GM12878 (cell line): ENCODE data around the gene ANKRD33B.

ENCODE experiments used
- CREB1 ChIP-seq: IDR thresholded peaks from 2 replicates; pipeline ENCODE4 v1.6.1; 2012; ENCODE audit warnings: low read depth, mild to moderate bottlenecking, inconsistent platforms
- CTCF ChIP-seq, 3 experiments: IDR thresholded peaks in 2 of 3; conservative IDR thresholded peaks in 1 of 3; 2 replicates each; pipeline ENCODE4 v1.5.1; 2011; ENCODE audit warnings: low read depth in 3 of 3, low read length in 3 of 3, mild to moderate bottlenecking in 3 of 3, control low read depth in 2 of 3, moderate library complexity in 2 of 3, inconsistent platforms in 1 of 3, mixed read lengths in 1 of 3; ENCODE audit not compliant: control insufficient read depth in 2 of 3, insufficient read depth in 1 of 3; ENCODE audit errors: extremely low read depth in 1 of 3
- EGR1 ChIP-seq, 2 experiments: IDR thresholded peaks; 1 replicate in 1 of 2; 2 replicates in 1 of 2; pipeline ENCODE4 v1.6.1; 2011 to 2012; ENCODE audit warnings: low read depth in 2 of 2, low read length in 2 of 2, borderline replicate concordance in 1 of 2, mild to moderate bottlenecking in 1 of 2, moderate library complexity in 1 of 2
- MAX ChIP-seq: IDR thresholded peaks from 2 replicates; pipeline ENCODE4 v1.6.1; 2012; ENCODE audit warnings: low read depth, low read length, improper control_type of control experiment
- MYC ChIP-seq: IDR thresholded peaks from 2 replicates; pipeline ENCODE4 v1.6.1; 2011; ENCODE audit warnings: mild to moderate bottlenecking, low read length, moderate library complexity, inconsistent platforms; ENCODE audit not compliant: insufficient read depth, insufficient replicate concordance, insufficient read length, severe bottlenecking
- SIX5 ChIP-seq: IDR thresholded peaks from 2 replicates; pipeline ENCODE4 v1.6.1; 2011; ENCODE audit warnings: mild to moderate bottlenecking, low read depth, low read length, moderate library complexity; ENCODE audit not compliant: severe bottlenecking
- TF ChIP-seq, protein P1 (sequence below): fragments of 450-650 bp; IDR thresholded peaks from 2 replicates; pipeline ENCODE4 v1.6.1; 2014; ENCODE audit warnings: mild to moderate bottlenecking
- TF ChIP-seq, protein P2 (sequence below): IDR thresholded peaks from 2 replicates; pipeline ENCODE4 v1.6.1; 2011; ENCODE audit warnings: low read depth, low read length, improper control_type of control experiment, borderline replicate concordance
- TF ChIP-seq, protein P3 (sequence below): IDR thresholded peaks from 2 replicates; pipeline ENCODE4 v1.6.1; 2012; ENCODE audit warnings: low read depth, low read length, improper control_type of control experiment

DNA sequence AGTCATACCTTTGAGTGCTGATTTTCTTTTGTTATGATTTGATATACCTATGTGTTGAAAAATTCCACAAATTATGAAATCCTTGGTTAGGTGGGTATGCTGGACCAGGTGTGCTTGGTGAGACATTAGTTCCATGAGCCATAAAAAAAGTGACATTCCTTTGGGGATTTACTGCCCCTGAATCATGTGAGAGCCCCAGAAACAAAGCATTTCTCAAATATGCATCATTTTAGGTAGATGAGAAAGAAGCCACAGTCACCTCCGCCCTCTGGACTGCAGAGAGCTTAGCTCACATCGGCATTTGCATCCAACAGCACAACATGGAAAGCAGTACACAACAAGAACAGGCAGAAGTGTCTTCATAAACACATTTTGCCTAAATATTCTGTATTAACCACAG is 141.9 kb downstream of the ANKRD33B start:
- TF ChIP-seq EGR1 (IDR thresholded peaks at IDR 0.05; ENCODE audit: borderline replicate concordance in 1 of 2, low read depth in 2 of 2, low read length in 2 of 2): no peak
- no peak for TF ChIP-seq MYC
- TF ChIP-seq, protein P1, sequence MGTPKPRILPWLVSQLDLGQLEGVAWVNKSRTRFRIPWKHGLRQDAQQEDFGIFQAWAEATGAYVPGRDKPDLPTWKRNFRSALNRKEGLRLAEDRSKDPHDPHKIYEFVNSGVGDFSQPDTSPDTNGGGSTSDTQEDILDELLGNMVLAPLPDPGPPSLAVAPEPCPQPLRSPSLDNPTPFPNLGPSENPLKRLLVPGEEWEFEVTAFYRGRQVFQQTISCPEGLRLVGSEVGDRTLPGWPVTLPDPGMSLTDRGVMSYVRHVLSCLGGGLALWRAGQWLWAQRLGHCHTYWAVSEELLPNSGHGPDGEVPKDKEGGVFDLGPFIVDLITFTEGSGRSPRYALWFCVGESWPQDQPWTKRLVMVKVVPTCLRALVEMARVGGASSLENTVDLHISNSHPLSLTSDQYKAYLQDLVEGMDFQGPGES: no peak
- TF ChIP-seq, protein P2, sequence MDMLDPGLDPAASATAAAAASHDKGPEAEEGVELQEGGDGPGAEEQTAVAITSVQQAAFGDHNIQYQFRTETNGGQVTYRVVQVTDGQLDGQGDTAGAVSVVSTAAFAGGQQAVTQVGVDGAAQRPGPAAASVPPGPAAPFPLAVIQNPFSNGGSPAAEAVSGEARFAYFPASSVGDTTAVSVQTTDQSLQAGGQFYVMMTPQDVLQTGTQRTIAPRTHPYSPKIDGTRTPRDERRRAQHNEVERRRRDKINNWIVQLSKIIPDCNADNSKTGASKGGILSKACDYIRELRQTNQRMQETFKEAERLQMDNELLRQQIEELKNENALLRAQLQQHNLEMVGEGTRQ: no peak
- no peak for TF ChIP-seq CTCF (IDR thresholded peaks at IDR 0.05 in 2 of 3, conservative IDR thresholded peaks at IDR 0.05 in 1 of 3; ENCODE audit: control insufficient read depth in 2 of 3, extremely low read depth in 1 of 3, insufficient read depth in 1 of 3, low read depth in 3 of 3, low read length in 3 of 3)
- TF ChIP-seq MAX: no peak
- no peak for TF ChIP-seq CREB1
- TF ChIP-seq SIX5: no peak
- TF ChIP-seq, protein P3, sequence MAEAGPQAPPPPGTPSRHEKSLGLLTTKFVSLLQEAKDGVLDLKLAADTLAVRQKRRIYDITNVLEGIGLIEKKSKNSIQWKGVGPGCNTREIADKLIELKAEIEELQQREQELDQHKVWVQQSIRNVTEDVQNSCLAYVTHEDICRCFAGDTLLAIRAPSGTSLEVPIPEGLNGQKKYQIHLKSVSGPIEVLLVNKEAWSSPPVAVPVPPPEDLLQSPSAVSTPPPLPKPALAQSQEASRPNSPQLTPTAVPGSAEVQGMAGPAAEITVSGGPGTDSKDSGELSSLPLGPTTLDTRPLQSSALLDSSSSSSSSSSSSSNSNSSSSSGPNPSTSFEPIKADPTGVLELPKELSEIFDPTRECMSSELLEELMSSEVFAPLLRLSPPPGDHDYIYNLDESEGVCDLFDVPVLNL: no peak
